HG02852 (cell line): ENCODE results near the gene ANKEF1.
"Not testable (repeated sequence)": the region's sequence is repeated elsewhere in the genome, so short reads cannot be mapped to it uniquely, and the experiment has no call there.

Experiments
- ATAC-seq: cut with Tn5 transposase; IDR thresholded peaks from one replicate; pipeline ENCODE4 v1.9.1; 2021; ENCODE audit warnings: mild to moderate bottlenecking, moderate library complexity; ENCODE audit not compliant: unreplicated experiment

ANKEF1 gene

GRCh38 chr20:10031451-10032215 is 3.2 kb upstream of the ANKEF1 start:
- ATAC-seq: not testable (repeated sequence)

- not testable (repeated sequence) for ATAC-seq
These were observed 2.5 kb upstream of the ANKEF1 start for GRCh38 chr20:10032269-10032668.

- ATAC-seq: no peak
These were observed 709 bp upstream of the ANKEF1 start for GRCh38 chr20:10033905-10034650.

GRCh38 chr20:10036321-10036720 is 1.5 kb downstream of the ANKEF1 start:
- ATAC-seq: not testable (repeated sequence)

- ATAC-seq: no peak
These were observed 5.5 kb downstream of the ANKEF1 start for GRCh38 chr20:10040070-10040975.

GRCh38 chr20:10042086-10042485 is 7.3 kb downstream of the ANKEF1 start:
- ATAC-seq: no peak

GRCh38 chr20:10047427-10047826 is 12.6 kb downstream of the ANKEF1 start:
- no peak for ATAC-seq

GRCh38 chr20:10051185-10051584 is 16.4 kb downstream of the ANKEF1 start:
- ATAC-seq: no peak

GRCh38 chr20:10059006-10059405 is 24.2 kb downstream of the ANKEF1 start:
- no peak for ATAC-seq

GRCh38 chr20:10060226-10060625 is 25.4 kb downstream of the ANKEF1 start:
- peak; percentile 67 for ATAC-seq

- no peak for ATAC-seq
These were observed 26.9 kb downstream of the ANKEF1 start for GRCh38 chr20:10061641-10062040.

- no peak for ATAC-seq
These were observed 28.7 kb downstream of the ANKEF1 start for GRCh38 chr20:10063482-10063881.

GRCh38 chr20:10064611-10065010 is 29.8 kb downstream of the ANKEF1 start:
- ATAC-seq: no peak

- no peak for ATAC-seq
These were observed 30.5 kb downstream of the ANKEF1 start for GRCh38 chr20:10065154-10065833.

GRCh38 chr20:10067321-10067720 is 32.5 kb downstream of the ANKEF1 start:
- ATAC-seq: no peak

GRCh38 chr20:10074513-10074912 is 39.7 kb downstream of the ANKEF1 start:
- ATAC-seq: no peak

GRCh38 chr20:10075606-10076005 is 40.8 kb downstream of the ANKEF1 start:
- no peak for ATAC-seq

GRCh38 chr20:10076126-10077080 is 41.6 kb downstream of the ANKEF1 start:
- ATAC-seq: no peak

GRCh38 chr20:10077081-10077471 is 42.3 kb downstream of the ANKEF1 start:
- ATAC-seq: no peak

GRCh38 chr20:10077886-10078285 is 43.1 kb downstream of the ANKEF1 start:
- no peak for ATAC-seq
